Stimulated activated memory B cell treated with anti-CD40 and anti-IgM and Interleukin-4, amounts not matched to agents 10 μg/mL and 1 μg/mL and 100 μg/mL, for 72 hours (primary cell): ENCODE measurements around the gene FYB2.

Experiments used
- ATAC-seq: fragments of 150-1000 bp; cut with Tn5 transposase; 2 replicates; pipeline ENCODE4 v1.10.0; 2021
- H3K27ac Mint-ChIP-seq: one replicate; pipeline ENCODE4 v1.8.0; 2022; ENCODE audit warnings: mild to moderate bottlenecking, mixed read lengths
- H3K27me3 Mint-ChIP-seq: one replicate; pipeline ENCODE4 v1.8.0; 2022; ENCODE audit warnings: mixed read lengths
- H3K36me3 Mint-ChIP-seq: one replicate; pipeline ENCODE4 v1.8.0; 2022; ENCODE audit warnings: mixed read lengths
- H3K4me1 Mint-ChIP-seq: one replicate; pipeline ENCODE4 v1.8.0; 2022; ENCODE audit warnings: mixed read lengths
- H3K4me3 Mint-ChIP-seq: one replicate; pipeline ENCODE4 v1.8.0; 2022; ENCODE audit warnings: mild to moderate bottlenecking, moderate library complexity, mixed read lengths
- H3K9me3 Mint-ChIP-seq: one replicate; pipeline ENCODE4 v1.8.0; 2022; ENCODE audit warnings: mixed read lengths

FYB2 gene

GRCh38 chr1:56728964-56729363 lies 90.2 kb downstream of the FYB2 start:
- ATAC-seq, result no peak
- peaks cover 50% of the 10 kb centered on the region for H3K27me3 Mint-ChIP-seq
- H3K4me3 Mint-ChIP-seq, result no peak overlapping the region
- H3K27ac Mint-ChIP-seq, result no peak overlapping the region
- H3K36me3 Mint-ChIP-seq, result no peaks in the 10 kb centered on the region
- H3K9me3 Mint-ChIP-seq, result no peaks in the 10 kb centered on the region
- no peaks in the 10 kb centered on the region for H3K4me1 Mint-ChIP-seq

GRCh38 chr1:56726706-56727105 lies 92.5 kb downstream of the FYB2 start:
- peaks cover 58% of the 10 kb centered on the region for H3K27me3 Mint-ChIP-seq
- H3K36me3 Mint-ChIP-seq, result no peaks in the 10 kb centered on the region
- no peaks in the 10 kb centered on the region for H3K4me1 Mint-ChIP-seq
- no peak for ATAC-seq
- no peak overlapping the region for H3K4me3 Mint-ChIP-seq
- no peaks in the 10 kb centered on the region for H3K9me3 Mint-ChIP-seq
- no peak overlapping the region for H3K27ac Mint-ChIP-seq

- H3K9me3 Mint-ChIP-seq, result no peaks in the 10 kb centered on the region
- H3K36me3 Mint-ChIP-seq, result no peaks in the 10 kb centered on the region
- H3K27ac Mint-ChIP-seq, result no peak overlapping the region
- H3K27me3 Mint-ChIP-seq, result peaks cover 16% of the 10 kb centered on the region
- no peak for ATAC-seq
- H3K4me1 Mint-ChIP-seq, result no peaks in the 10 kb centered on the region
- H3K4me3 Mint-ChIP-seq, result no peak overlapping the region
Observed at GRCh38 chr1:56719171-56719570, 100.0 kb downstream of the FYB2 start.

- Mint-ChIP-seq H3K27ac (no peak overlapping the region), H3K4me1 (no peaks in the 10 kb centered on the region), H3K4me3 (no peak overlapping the region), H3K36me3 (no peaks in the 10 kb centered on the region), H3K27me3 (no peaks in the 10 kb centered on the region), H3K9me3 (no peaks in the 10 kb centered on the region)
- ATAC-seq, result no peak
Observed at GRCh38 chr1:56715156-56715555, 104.0 kb downstream of the FYB2 start.

GRCh38 chr1:56713112-56713511 lies 106.1 kb downstream of the FYB2 start:
- H3K4me3 Mint-ChIP-seq, result no peak overlapping the region
- H3K4me1 Mint-ChIP-seq, result no peaks in the 10 kb centered on the region
- no peaks in the 10 kb centered on the region for H3K9me3 Mint-ChIP-seq
- no peaks in the 10 kb centered on the region for H3K27me3 Mint-ChIP-seq
- no peaks in the 10 kb centered on the region for H3K36me3 Mint-ChIP-seq
- no peak overlapping the region for H3K27ac Mint-ChIP-seq
- no peak for ATAC-seq

GRCh38 chr1:56712150-56712549 lies 107.1 kb downstream of the FYB2 start:
- Mint-ChIP-seq H3K27ac (no peak overlapping the region), H3K4me1 (no peaks in the 10 kb centered on the region), H3K36me3 (no peaks in the 10 kb centered on the region), H3K4me3 (no peak overlapping the region), H3K9me3 (no peaks in the 10 kb centered on the region), H3K27me3 (peaks cover 3% of the 10 kb centered on the region)
- no peak for ATAC-seq

GRCh38 chr1:56710646-56711045 lies 108.6 kb downstream of the FYB2 start:
- Mint-ChIP-seq H3K36me3 (no peaks in the 10 kb centered on the region), H3K27me3 (peaks cover 11% of the 10 kb centered on the region), H3K27ac (no peak overlapping the region), H3K4me1 (no peaks in the 10 kb centered on the region), H3K4me3 (no peak overlapping the region), H3K9me3 (no peaks in the 10 kb centered on the region)
- no peak for ATAC-seq

- no peak overlapping the region for H3K27ac Mint-ChIP-seq
- H3K4me3 Mint-ChIP-seq, result no peak overlapping the region
- no peak for ATAC-seq
- no peaks in the 10 kb centered on the region for H3K4me1 Mint-ChIP-seq
- no peaks in the 10 kb centered on the region for H3K9me3 Mint-ChIP-seq
- H3K36me3 Mint-ChIP-seq, result no peaks in the 10 kb centered on the region
- H3K27me3 Mint-ChIP-seq, result peaks cover 11% of the 10 kb centered on the region
Observed at GRCh38 chr1:56709995-56710394, 109.2 kb downstream of the FYB2 start.

- Mint-ChIP-seq H3K4me1 (no peaks in the 10 kb centered on the region), H3K27me3 (peaks cover 11% of the 10 kb centered on the region), H3K4me3 (no peak overlapping the region), H3K27ac (no peak overlapping the region), H3K36me3 (no peaks in the 10 kb centered on the region), H3K9me3 (no peaks in the 10 kb centered on the region)
- no peak for ATAC-seq
Observed at GRCh38 chr1:56709269-56709880, 109.8 kb downstream of the FYB2 start.

GRCh38 chr1:56707379-56707778 lies 111.8 kb downstream of the FYB2 start:
- no peak overlapping the region for H3K27ac Mint-ChIP-seq
- no peaks in the 10 kb centered on the region for H3K36me3 Mint-ChIP-seq
- peaks cover 11% of the 10 kb centered on the region for H3K27me3 Mint-ChIP-seq
- H3K4me3 Mint-ChIP-seq, result no peak overlapping the region
- no peak for ATAC-seq
- no peaks in the 10 kb centered on the region for H3K9me3 Mint-ChIP-seq
- no peaks in the 10 kb centered on the region for H3K4me1 Mint-ChIP-seq

- Mint-ChIP-seq H3K4me3 (no peak overlapping the region), H3K36me3 (no peaks in the 10 kb centered on the region), H3K4me1 (no peaks in the 10 kb centered on the region), H3K9me3 (peaks cover 5% of the 10 kb centered on the region), H3K27ac (no peak overlapping the region), H3K27me3 (peaks cover 27% of the 10 kb centered on the region)
- no peak for ATAC-seq
Observed at GRCh38 chr1:56703747-56704146, 115.5 kb downstream of the FYB2 start.

GRCh38 chr1:56696663-56697062 lies 122.5 kb downstream of the FYB2 start:
- Mint-ChIP-seq H3K4me3 (no peak overlapping the region), H3K27ac (no peak overlapping the region), H3K27me3 (peaks cover 17% of the 10 kb centered on the region), H3K36me3 (no peaks in the 10 kb centered on the region), H3K4me1 (no peaks in the 10 kb centered on the region), H3K9me3 (peaks cover 5% of the 10 kb centered on the region)
- ATAC-seq, result no peak

- H3K36me3 Mint-ChIP-seq, result no peaks in the 10 kb centered on the region
- H3K4me3 Mint-ChIP-seq, result no peak overlapping the region
- H3K4me1 Mint-ChIP-seq, result no peaks in the 10 kb centered on the region
- H3K27ac Mint-ChIP-seq, result no peak overlapping the region
- no peaks in the 10 kb centered on the region for H3K27me3 Mint-ChIP-seq
- no peak for ATAC-seq
- no peaks in the 10 kb centered on the region for H3K9me3 Mint-ChIP-seq
Observed at GRCh38 chr1:56688522-56689026, 130.6 kb downstream of the FYB2 start.

GRCh38 chr1:56686169-56686568 lies 133.0 kb downstream of the FYB2 start:
- H3K27ac Mint-ChIP-seq, result no peak overlapping the region
- H3K4me1 Mint-ChIP-seq, result no peaks in the 10 kb centered on the region
- H3K9me3 Mint-ChIP-seq, result no peaks in the 10 kb centered on the region
- H3K36me3 Mint-ChIP-seq, result no peaks in the 10 kb centered on the region
- H3K27me3 Mint-ChIP-seq, result no peaks in the 10 kb centered on the region
- H3K4me3 Mint-ChIP-seq, result no peak overlapping the region
- ATAC-seq, result no peak

GRCh38 chr1:56683569-56683968 lies 135.6 kb downstream of the FYB2 start:
- H3K27me3 Mint-ChIP-seq, result no peaks in the 10 kb centered on the region
- no peaks in the 10 kb centered on the region for H3K4me1 Mint-ChIP-seq
- ATAC-seq, result no peak
- no peak overlapping the region for H3K4me3 Mint-ChIP-seq
- no peaks in the 10 kb centered on the region for H3K36me3 Mint-ChIP-seq
- H3K9me3 Mint-ChIP-seq, result peaks cover 3% of the 10 kb centered on the region
- no peak overlapping the region for H3K27ac Mint-ChIP-seq

- H3K4me1 Mint-ChIP-seq, result no peaks in the 10 kb centered on the region
- peaks cover 3% of the 10 kb centered on the region for H3K9me3 Mint-ChIP-seq
- H3K27me3 Mint-ChIP-seq, result no peaks in the 10 kb centered on the region
- no peak overlapping the region for H3K4me3 Mint-ChIP-seq
- no peaks in the 10 kb centered on the region for H3K36me3 Mint-ChIP-seq
- no peak overlapping the region for H3K27ac Mint-ChIP-seq
- ATAC-seq, result no peak
Observed at GRCh38 chr1:56676571-56677035, 142.6 kb downstream of the FYB2 start.
